Transverse colon (tissue), 3 donors: Measurements from ENCODE around the gene FMR1.

Experiments used
- POLR2A ChIP-seq: fragments of 450-650 bp; IDR thresholded peaks from one replicate; pipeline ENCODE4 v1.6.1; 2016; ENCODE audit warnings: antibody characterized with exemption, mild to moderate bottlenecking, moderate library complexity
- TF ChIP-seq, protein P1 (sequence below), 5 experiments: fragments of 200-600 bp in 3 of 5; fragments of 450-650 bp in 2 of 5; sonication (generic) in 3 of 5; IDR thresholded peaks; 1 replicate in 2 of 5; 2 replicates in 3 of 5; pipeline ENCODE4 v1.5.1; 2016 to 2017; ENCODE audit warnings: antibody characterized with exemption in 5 of 5, inconsistent platforms in 3 of 5, mild to moderate bottlenecking in 2 of 5, moderate library complexity in 1 of 5

GRCh38 chrX:147917700-147918695, 6.3 kb downstream of the FMR1 start:
- TF ChIP-seq, protein P1, sequence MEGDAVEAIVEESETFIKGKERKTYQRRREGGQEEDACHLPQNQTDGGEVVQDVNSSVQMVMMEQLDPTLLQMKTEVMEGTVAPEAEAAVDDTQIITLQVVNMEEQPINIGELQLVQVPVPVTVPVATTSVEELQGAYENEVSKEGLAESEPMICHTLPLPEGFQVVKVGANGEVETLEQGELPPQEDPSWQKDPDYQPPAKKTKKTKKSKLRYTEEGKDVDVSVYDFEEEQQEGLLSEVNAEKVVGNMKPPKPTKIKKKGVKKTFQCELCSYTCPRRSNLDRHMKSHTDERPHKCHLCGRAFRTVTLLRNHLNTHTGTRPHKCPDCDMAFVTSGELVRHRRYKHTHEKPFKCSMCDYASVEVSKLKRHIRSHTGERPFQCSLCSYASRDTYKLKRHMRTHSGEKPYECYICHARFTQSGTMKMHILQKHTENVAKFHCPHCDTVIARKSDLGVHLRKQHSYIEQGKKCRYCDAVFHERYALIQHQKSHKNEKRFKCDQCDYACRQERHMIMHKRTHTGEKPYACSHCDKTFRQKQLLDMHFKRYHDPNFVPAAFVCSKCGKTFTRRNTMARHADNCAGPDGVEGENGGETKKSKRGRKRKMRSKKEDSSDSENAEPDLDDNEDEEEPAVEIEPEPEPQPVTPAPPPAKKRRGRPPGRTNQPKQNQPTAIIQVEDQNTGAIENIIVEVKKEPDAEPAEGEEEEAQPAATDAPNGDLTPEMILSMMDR (IDR thresholded peaks at IDR 0.05): no peak
- TF ChIP-seq POLR2A: no peak
